ENCODE measurements around the gene ZBTB1. TPM values are rescaled to one million over a fixed set of nuclear protein-coding genes. Genes with fewer than 3 reads are reported as not detected.

Gene ZBTB1
- total RNA-seq, 1 experiment from 2014 or later, result 24.7 TPM

DNA sequence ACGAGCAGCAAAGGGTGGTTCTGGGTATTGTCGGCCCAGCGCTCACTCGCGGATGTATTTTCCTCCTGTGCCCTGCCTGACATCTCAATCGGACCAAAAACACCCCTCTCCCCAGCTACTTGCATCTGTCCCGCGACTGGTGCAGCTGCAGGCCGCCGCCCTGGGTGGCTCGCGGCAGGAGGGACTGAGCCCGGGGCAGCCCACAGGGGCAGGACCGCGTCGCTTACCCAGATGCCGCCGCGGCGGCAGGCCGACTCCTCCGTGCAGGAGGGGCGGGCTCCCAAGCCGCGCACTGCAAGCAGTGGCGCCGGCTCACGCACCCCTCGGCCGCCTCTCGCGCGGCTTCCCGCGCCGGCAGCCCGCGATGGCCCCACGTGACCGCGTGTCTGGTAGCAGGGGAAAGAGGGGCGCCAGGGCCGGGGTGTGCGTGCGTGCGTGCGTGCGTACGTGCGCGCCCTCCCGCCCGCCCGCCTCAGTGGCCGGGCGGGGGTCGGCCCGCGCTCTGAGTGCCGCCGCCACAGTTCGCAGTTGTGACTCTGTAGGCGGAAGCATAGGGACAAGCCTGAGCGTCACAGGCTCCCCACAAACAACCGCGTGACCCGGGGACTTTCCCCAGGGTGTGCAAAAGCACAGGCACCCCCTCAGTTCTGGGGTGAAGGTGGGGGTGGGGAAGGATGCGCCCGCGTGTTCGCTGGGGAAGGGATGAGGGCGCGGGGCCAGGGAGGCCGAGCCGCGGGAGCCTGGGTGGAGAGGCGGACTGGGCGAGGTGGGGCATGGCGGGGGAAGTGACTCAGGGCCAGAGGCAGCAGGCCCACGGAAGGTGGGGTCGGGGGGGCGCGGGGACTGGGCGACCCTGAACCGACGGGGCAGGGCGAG lies 898 bp upstream of the ZBTB1 start, which contains the start of gene ZBTB25:
TSS of gene ZBTB25 (minus strand) at position 405 of the 876 bp plus-strand sequence. CDS start 13,305 bp downstream, outside the sequence.
- H3K9me3 Mint-ChIP-seq, result no peaks in the 10 kb centered on the region
- ATAC-seq (peak; percentile 70), DNase-seq (ENCODE audit: low spot score) (peak; percentile 87)
- POLR2A ChIA-PET, result interaction anchor here (0.5 to 2.8 kb wide), 14 partner anchors 17 to 973 kb away, joined by 3 to 10 read pairs (median 5); partner anchors contain the start of genes HSPA2 and MTHFD1
- H3K4me1 Mint-ChIP-seq, result peaks cover 50% of the 10 kb centered on the region
- H3K36me3 Mint-ChIP-seq, result peaks cover 5% of the 10 kb centered on the region
- no peaks in the 10 kb centered on the region for H3K27me3 Mint-ChIP-seq (ENCODE audit: low read depth)
- CTCF ChIA-PET, result interaction anchor here (0.6 to 3.3 kb wide), 4 partner anchors 7 to 133 kb away, joined by 3 to 10 read pairs (median 4); partner anchors contain the start of gene HSPA2
- H3K4me3 Mint-ChIP-seq, result peak within 1 kb of the TSS; percentile 81
- peak within 1 kb of the TSS; percentile 99 for H3K27ac Mint-ChIP-seq
- TF ChIP-seq TCF7 (CRISPR knock-in tag; IDR thresholded peaks at IDR 0.05; ENCODE audit: low read depth) (no peak), KAT7 (CRISPR knock-in tag; IDR thresholded peaks at IDR 0.05; ENCODE audit: borderline replicate concordance) (no peak; the same call in 1 of the 2 replicates), MYBL2 (CRISPR knock-in tag; IDR thresholded peaks at IDR 0.05) (no peak), ETV6 (CRISPR knock-in tag; IDR thresholded peaks at IDR 0.05) (peak; percentile 30; the same call in 1 of the 2 replicates), JUN (CRISPR knock-in tag; IDR thresholded peaks at IDR 0.05) (no peak; the same call in 1 of the 2 replicates), ZNF138 (CRISPR knock-in tag; conservative IDR thresholded peaks at IDR 0.05) (no peak), JAZF1 (CRISPR knock-in tag; IDR thresholded peaks at IDR 0.05) (no peak), ZNF219 (CRISPR knock-in tag; IDR thresholded peaks at IDR 0.05; ENCODE audit: borderline replicate concordance) (0 out of 2 replicates have a peak, but pooled peaks have one; percentile 29), RORB (CRISPR knock-in tag; IDR thresholded peaks at IDR 0.05) (no peak), RELA (CRISPR knock-in tag; IDR thresholded peaks at IDR 0.05; ENCODE audit: borderline replicate concordance) (peak; percentile 30), GABPB1 (CRISPR knock-in tag; IDR thresholded peaks at IDR 0.05) (peak; percentile 60; the same call in 1 of the 2 replicates), CREB1 (CRISPR knock-in tag; IDR thresholded peaks at IDR 0.05) (no peak; the same call in 1 of the 2 replicates), ZNF671 (CRISPR knock-in tag; IDR thresholded peaks at IDR 0.05) (no peak), TEAD1 (CRISPR knock-in tag; IDR thresholded peaks at IDR 0.05) (no peak), FOXP1 (CRISPR knock-in tag; IDR thresholded peaks at IDR 0.05; ENCODE audit: borderline replicate concordance) (peak; percentile 77), SOX15 (CRISPR knock-in tag; IDR thresholded peaks at IDR 0.05) (no peak), ZNF416 (CRISPR knock-in tag; IDR thresholded peaks at IDR 0.05) (no peak)
- TF ChIP-seq, protein P1, sequence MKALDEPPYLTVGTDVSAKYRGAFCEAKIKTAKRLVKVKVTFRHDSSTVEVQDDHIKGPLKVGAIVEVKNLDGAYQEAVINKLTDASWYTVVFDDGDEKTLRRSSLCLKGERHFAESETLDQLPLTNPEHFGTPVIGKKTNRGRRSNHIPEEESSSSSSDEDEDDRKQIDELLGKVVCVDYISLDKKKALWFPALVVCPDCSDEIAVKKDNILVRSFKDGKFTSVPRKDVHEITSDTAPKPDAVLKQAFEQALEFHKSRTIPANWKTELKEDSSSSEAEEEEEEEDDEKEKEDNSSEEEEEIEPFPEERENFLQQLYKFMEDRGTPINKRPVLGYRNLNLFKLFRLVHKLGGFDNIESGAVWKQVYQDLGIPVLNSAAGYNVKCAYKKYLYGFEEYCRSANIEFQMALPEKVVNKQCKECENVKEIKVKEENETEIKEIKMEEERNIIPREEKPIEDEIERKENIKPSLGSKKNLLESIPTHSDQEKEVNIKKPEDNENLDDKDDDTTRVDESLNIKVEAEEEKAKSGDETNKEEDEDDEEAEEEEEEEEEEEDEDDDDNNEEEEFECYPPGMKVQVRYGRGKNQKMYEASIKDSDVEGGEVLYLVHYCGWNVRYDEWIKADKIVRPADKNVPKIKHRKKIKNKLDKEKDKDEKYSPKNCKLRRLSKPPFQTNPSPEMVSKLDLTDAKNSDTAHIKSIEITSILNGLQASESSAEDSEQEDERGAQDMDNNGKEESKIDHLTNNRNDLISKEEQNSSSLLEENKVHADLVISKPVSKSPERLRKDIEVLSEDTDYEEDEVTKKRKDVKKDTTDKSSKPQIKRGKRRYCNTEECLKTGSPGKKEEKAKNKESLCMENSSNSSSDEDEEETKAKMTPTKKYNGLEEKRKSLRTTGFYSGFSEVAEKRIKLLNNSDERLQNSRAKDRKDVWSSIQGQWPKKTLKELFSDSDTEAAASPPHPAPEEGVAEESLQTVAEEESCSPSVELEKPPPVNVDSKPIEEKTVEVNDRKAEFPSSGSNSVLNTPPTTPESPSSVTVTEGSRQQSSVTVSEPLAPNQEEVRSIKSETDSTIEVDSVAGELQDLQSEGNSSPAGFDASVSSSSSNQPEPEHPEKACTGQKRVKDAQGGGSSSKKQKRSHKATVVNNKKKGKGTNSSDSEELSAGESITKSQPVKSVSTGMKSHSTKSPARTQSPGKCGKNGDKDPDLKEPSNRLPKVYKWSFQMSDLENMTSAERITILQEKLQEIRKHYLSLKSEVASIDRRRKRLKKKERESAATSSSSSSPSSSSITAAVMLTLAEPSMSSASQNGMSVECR (CRISPR knock-in tag; IDR thresholded peaks at IDR 0.05; ENCODE audit: borderline replicate concordance), result 0 out of 2 replicates have a peak, but pooled peaks have one; percentile 7
- TF ChIP-seq, protein P2, sequence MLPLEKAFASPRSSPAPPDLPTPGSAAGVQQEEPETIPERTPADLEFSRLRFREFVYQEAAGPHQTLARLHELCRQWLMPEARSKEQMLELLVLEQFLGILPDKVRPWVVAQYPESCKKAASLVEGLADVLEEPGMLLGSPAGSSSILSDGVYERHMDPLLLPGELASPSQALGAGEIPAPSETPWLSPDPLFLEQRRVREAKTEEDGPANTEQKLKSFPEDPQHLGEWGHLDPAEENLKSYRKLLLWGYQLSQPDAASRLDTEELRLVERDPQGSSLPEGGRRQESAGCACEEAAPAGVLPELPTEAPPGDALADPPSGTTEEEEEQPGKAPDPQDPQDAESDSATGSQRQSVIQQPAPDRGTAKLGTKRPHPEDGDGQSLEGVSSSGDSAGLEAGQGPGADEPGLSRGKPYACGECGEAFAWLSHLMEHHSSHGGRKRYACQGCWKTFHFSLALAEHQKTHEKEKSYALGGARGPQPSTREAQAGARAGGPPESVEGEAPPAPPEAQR (CRISPR knock-in tag; IDR thresholded peaks at IDR 0.05), result no peak
- TF ChIP-seq, protein P3, sequence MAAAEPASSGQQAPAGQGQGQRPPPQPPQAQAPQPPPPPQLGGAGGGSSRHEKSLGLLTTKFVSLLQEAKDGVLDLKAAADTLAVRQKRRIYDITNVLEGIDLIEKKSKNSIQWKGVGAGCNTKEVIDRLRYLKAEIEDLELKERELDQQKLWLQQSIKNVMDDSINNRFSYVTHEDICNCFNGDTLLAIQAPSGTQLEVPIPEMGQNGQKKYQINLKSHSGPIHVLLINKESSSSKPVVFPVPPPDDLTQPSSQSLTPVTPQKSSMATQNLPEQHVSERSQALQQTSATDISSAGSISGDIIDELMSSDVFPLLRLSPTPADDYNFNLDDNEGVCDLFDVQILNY (CRISPR knock-in tag; IDR thresholded peaks at IDR 0.05), result peak; percentile 97
- TF ChIP-seq, protein P4, sequence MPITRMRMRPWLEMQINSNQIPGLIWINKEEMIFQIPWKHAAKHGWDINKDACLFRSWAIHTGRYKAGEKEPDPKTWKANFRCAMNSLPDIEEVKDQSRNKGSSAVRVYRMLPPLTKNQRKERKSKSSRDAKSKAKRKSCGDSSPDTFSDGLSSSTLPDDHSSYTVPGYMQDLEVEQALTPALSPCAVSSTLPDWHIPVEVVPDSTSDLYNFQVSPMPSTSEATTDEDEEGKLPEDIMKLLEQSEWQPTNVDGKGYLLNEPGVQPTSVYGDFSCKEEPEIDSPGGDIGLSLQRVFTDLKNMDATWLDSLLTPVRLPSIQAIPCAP (CRISPR knock-in tag; IDR thresholded peaks at IDR 0.05), result no peak
- TF ChIP-seq, protein P5, sequence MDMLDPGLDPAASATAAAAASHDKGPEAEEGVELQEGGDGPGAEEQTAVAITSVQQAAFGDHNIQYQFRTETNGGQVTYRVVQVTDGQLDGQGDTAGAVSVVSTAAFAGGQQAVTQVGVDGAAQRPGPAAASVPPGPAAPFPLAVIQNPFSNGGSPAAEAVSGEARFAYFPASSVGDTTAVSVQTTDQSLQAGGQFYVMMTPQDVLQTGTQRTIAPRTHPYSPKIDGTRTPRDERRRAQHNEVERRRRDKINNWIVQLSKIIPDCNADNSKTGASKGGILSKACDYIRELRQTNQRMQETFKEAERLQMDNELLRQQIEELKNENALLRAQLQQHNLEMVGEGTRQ (CRISPR knock-in tag; IDR thresholded peaks at IDR 0.05), result peak; percentile 96
- TF ChIP-seq, protein P6, sequence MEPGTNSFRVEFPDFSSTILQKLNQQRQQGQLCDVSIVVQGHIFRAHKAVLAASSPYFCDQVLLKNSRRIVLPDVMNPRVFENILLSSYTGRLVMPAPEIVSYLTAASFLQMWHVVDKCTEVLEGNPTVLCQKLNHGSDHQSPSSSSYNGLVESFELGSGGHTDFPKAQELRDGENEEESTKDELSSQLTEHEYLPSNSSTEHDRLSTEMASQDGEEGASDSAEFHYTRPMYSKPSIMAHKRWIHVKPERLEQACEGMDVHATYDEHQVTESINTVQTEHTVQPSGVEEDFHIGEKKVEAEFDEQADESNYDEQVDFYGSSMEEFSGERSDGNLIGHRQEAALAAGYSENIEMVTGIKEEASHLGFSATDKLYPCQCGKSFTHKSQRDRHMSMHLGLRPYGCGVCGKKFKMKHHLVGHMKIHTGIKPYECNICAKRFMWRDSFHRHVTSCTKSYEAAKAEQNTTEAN (CRISPR knock-in tag; IDR thresholded peaks at IDR 0.05), result no peak
- TF ChIP-seq, protein P7, sequence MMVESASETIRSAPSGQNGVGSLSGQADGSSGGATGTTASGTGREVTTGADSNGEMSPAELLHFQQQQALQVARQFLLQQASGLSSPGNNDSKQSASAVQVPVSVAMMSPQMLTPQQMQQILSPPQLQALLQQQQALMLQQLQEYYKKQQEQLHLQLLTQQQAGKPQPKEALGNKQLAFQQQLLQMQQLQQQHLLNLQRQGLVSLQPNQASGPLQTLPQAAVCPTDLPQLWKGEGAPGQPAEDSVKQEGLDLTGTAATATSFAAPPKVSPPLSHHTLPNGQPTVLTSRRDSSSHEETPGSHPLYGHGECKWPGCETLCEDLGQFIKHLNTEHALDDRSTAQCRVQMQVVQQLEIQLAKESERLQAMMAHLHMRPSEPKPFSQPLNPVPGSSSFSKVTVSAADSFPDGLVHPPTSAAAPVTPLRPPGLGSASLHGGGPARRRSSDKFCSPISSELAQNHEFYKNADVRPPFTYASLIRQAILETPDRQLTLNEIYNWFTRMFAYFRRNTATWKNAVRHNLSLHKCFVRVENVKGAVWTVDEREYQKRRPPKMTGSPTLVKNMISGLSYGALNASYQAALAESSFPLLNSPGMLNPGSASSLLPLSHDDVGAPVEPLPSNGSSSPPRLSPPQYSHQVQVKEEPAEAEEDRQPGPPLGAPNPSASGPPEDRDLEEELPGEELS (CRISPR knock-in tag; IDR thresholded peaks at IDR 0.05), result 0 out of 2 replicates have a peak, but pooled peaks have one; percentile 26
